Tibial nerve (tissue), 4 donors: Measurements from ENCODE around the gene RPS6KA3. TPM values are rescaled to one million over a fixed set of nuclear protein-coding genes. Genes with fewer than 3 reads are reported as not detected.

Source experiments
- DNase-seq, 2 donors: peaks; one replicate each; pipeline ENCODE4 v3.0.0-alpha.2; 2019; ENCODE audit warnings: low spot score in 2 of 2
- H3K27ac ChIP-seq, 4 donors: fragments of 200-600 bp; sonication (generic) in 3 of 4; one replicate each; pipeline ENCODE4 v1.5.1; 2017 to 2019; ENCODE audit warnings: mild to moderate bottlenecking in 1 of 4
- H3K27me3 ChIP-seq, 2 donors: fragments of 200-600 bp; sonication (generic) in 1 of 2; one replicate each; pipeline versions ENCODE4 v1.5.1 to v1.6.0; 2017 to 2019
- H3K36me3 ChIP-seq, 3 donors: fragments of 200-600 bp; sonication (generic); one replicate each; pipeline ENCODE4 v1.5.1; 2018 to 2019
- H3K4me1 ChIP-seq, 4 donors: fragments of 200-600 bp; sonication (generic) in 3 of 4; one replicate each; pipeline ENCODE4 v1.5.1; 2017 to 2019
- H3K4me3 ChIP-seq, 4 donors: fragments of 200-600 bp; sonication (generic) in 3 of 4; one replicate each; pipeline ENCODE4 v1.5.1; 2017 to 2019; ENCODE audit warnings: mild to moderate bottlenecking in 1 of 4, moderate library complexity in 1 of 4
- H3K9me3 ChIP-seq, 4 donors: fragments of 200-600 bp; sonication (generic) in 3 of 4; one replicate each; pipeline ENCODE4 v1.5.1; 2017 to 2019
- EP300 ChIP-seq, 2 donors: sonication (generic); formaldehyde crosslinking; IDR thresholded peaks; one replicate each; pipeline ENCODE4 v1.6.1; 2017; ENCODE audit warnings: antibody characterized with exemption in 2 of 2, mild to moderate bottlenecking in 1 of 2
- POLR2A ChIP-seq, 2 donors: fragments of 450-650 bp; IDR thresholded peaks; one replicate each; pipeline ENCODE4 v1.6.1; 2017; ENCODE audit warnings: antibody characterized with exemption in 2 of 2, mild to moderate bottlenecking in 2 of 2, moderate library complexity in 2 of 2
- WGBS, 2 donors: methylation state at CpG; one replicate each; pipeline ENCODE4 v1.1.5; 2018; 5-methylcytosine and 5-hydroxymethylcytosine counted together
- total RNA-seq, 4 donors: library from RNA; depleted of rRNA; stranded (reverse); fragments of >200 nt; gene quantifications; one replicate each; pipeline ENCODE4 v1.1.0, GENCODE V29; 2016
- TF ChIP-seq, protein P1 (sequence below), 5 experiments: fragments of 200-600 bp in 3 of 5; fragments of 450-650 bp in 2 of 5; sonication (generic) in 3 of 5; IDR thresholded peaks; one replicate each; pipeline ENCODE4 v1.5.1; 2016 to 2019; ENCODE audit warnings: antibody characterized with exemption in 5 of 5, mild to moderate bottlenecking in 3 of 5, moderate library complexity in 2 of 5

The RPS6KA3 gene
- total RNA-seq, 4 donors from 2014 or later = 22.0 to 33.9 (median 32.6) TPM

DNA sequence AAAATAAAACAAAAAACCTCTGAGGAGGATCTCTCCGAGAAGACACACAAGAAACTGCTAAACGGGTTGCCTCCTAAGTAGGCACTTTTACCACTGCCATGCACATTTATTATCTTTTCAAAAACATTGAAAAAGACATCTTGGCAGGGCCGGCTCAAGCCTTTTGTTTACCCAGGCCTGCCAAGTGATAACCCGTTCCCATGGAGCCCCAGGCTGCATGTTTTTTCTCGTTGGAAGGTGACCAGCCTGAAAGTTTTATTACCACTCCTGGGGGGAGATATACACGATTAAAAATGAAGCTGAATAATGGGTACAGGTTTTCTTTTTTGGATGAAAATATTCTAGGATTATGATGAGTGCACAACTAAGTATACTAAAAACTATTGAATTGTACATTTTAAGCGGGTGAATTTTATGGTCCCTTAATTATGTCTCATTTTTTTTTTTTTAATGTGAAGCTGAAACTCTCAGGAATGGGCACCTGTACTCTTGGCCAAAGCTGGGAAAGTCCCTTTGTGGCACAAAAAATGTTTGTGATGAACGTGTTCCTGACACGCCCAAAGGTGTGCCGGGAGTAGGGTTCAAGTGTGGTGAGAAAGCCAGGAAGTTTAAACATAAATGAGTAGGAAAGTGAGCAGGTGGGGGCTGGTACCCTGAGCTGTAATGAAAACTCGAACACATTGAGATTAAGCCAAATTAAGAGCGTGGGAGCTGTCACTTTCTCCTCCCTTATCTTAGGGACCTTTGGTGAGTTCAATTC is 148.5 kb downstream of the RPS6KA3 start:
- 64 to 68% methylated on average over 12 of the region's 12 CpGs for WGBS, 2 donors
- H3K27me3 ChIP-seq = peaks cover 0 to 28% of the 10 kb centered on the region in 2 donors
- TF ChIP-seq, protein P1, sequence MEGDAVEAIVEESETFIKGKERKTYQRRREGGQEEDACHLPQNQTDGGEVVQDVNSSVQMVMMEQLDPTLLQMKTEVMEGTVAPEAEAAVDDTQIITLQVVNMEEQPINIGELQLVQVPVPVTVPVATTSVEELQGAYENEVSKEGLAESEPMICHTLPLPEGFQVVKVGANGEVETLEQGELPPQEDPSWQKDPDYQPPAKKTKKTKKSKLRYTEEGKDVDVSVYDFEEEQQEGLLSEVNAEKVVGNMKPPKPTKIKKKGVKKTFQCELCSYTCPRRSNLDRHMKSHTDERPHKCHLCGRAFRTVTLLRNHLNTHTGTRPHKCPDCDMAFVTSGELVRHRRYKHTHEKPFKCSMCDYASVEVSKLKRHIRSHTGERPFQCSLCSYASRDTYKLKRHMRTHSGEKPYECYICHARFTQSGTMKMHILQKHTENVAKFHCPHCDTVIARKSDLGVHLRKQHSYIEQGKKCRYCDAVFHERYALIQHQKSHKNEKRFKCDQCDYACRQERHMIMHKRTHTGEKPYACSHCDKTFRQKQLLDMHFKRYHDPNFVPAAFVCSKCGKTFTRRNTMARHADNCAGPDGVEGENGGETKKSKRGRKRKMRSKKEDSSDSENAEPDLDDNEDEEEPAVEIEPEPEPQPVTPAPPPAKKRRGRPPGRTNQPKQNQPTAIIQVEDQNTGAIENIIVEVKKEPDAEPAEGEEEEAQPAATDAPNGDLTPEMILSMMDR (IDR thresholded peaks at IDR 0.05) = no peak
- TF ChIP-seq POLR2A (IDR thresholded peaks at IDR 0.05) (no peak), EP300 (IDR thresholded peaks at IDR 0.05) (no peak)
- H3K4me1 ChIP-seq = peaks cover 0 to 12% (median 0%) of the 10 kb centered on the region in 4 donors
- no peaks in the 10 kb centered on the region for H3K9me3 ChIP-seq
- DNase-seq = no peak
- H3K27ac ChIP-seq = no peak overlapping the region
- H3K4me3 ChIP-seq = no peak overlapping the region
- no peaks in the 10 kb centered on the region for H3K36me3 ChIP-seq

DNA sequence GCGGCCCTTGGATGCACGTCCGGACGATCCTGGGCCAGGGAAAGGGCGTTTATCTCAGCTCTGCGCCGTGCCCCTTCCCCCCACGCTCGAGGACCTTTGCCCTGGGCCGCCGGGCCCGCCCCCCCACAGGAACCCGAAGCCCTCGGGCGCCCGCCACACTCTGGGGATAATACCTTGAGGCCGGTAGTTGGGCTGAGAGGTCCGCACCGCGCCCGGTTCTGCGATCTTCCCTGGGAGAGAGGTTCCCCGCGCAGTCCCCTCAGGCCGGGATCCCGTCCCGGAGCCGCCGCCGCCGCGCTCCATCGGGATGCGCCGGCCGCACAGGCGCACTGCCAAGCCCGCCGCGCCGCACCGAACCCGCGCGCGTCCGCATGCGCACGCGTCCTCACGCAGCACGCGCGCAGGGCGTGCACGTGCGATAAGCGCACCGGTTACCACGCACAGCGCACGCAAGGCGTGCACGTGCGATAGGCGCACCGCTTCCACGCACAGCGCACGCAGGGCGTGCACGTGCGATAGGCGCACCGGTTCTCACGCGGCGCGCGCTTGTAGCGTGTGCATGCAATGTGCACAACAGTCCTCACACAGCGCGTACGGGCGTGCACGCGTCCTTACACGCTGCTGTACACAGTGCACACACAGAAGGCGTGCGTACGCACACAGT is 150.0 kb downstream of the RPS6KA3 start, which contains the start of gene MAP7D2:
MAP7D2 (minus strand) TSS at position 331 of the 664 bp plus-strand sequence; CDS start at position 303, 28 bp downstream.
- TF ChIP-seq, protein P1 (IDR thresholded peaks at IDR 0.05) = no peak
- TF ChIP-seq POLR2A (IDR thresholded peaks at IDR 0.05) (no peak), EP300 (IDR thresholded peaks at IDR 0.05) (no peak)
- 60% methylated on average over 58 of the region's 91 CpGs; no CpG with 5 or more reads in 1 of the 2 donors for WGBS, 2 donors
- Histone ChIP-seq H3K9me3 (no peaks in the 10 kb centered on the region), H3K4me3 (peak within 1 kb of the TSS in 2 of 4 donors; percentile 9 to 37), H3K27ac (no peak within 1 kb of the TSS), H3K27me3 (peaks cover 0 to 28% of the 10 kb centered on the region in 2 donors), H3K36me3 (no peaks in the 10 kb centered on the region), H3K4me1 (peaks cover 0 to 12% (median 0%) of the 10 kb centered on the region in 4 donors)
- DNase-seq = no peak

DNA sequence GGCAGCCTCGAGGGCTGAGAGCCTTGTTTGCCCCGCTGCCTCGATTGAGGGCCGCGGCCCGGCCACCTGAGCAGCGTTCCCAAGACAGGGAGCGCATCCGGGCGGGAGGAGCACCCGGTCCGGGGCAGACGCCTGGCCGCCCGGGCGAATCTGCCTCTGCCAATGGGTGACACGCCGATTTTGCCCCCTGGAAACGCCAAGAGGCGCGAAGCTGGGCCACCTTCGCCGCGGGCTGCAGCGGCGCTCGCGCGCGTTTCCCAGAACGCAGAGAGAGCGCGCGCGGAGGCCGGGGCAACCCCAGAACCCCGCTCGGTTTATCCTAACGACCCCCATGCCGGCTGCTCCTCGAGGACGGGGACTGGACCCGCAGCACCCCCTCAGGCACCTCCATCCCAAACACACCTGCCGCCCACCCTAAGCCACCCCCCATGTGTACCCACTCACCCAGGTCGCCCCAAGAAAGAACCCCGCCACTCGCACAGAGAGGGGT is 150.6 kb downstream of the RPS6KA3 start:
- no peaks in the 10 kb centered on the region for H3K9me3 ChIP-seq
- H3K36me3 ChIP-seq = no peaks in the 10 kb centered on the region
- DNase-seq = no peak
- peaks cover 0 to 28% of the 10 kb centered on the region in 2 donors for H3K27me3 ChIP-seq
- peak overlapping the region in 2 of 4 donors; percentile 9 to 37 for H3K4me3 ChIP-seq
- peaks cover 0 to 12% (median 0%) of the 10 kb centered on the region in 4 donors for H3K4me1 ChIP-seq
- 3 to 19% methylated on average over 6 to 34 of the region's 47 CpGs for WGBS, 2 donors
- TF ChIP-seq POLR2A (IDR thresholded peaks at IDR 0.05) = no peak
- TF ChIP-seq EP300 (IDR thresholded peaks at IDR 0.05) = no peak
- TF ChIP-seq, protein P1 (IDR thresholded peaks at IDR 0.05) = no peak
- no peak overlapping the region for H3K27ac ChIP-seq

DNA sequence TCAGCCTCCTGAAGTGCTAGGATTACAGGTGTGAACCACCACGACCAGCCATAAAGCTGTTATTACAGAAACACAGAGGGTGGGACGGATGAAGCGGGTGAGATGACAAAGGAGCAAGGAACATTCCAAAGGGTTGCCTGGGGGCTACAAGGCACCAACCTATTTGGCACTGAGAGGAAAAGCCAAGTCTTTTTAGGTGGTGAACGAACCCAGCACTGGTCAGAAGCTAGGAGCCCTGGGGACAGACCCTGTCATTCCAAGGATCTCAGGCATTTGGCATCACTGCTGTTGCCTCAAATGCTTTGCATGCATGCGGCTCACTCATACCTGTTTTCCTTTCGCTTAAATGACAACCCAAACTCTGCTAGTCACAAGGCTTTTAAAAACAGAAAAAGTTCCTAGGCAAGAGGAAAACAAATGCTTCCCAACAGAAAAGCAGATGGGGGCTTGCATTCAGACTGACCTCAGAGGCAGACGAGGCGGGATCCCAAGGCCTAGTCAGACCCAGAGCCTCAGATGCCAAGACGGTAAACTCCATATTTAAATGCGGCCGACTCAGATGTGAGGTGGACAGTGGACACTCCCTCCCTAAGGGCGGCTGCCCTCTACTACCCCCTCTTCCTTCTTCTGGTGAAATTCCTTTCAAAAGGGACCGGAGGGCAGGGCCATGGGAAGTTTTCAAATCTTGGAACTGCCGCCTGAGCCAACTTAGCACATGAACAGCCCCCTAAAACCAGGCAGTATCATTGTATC is 154.5 kb downstream of the RPS6KA3 start:
- no peak overlapping the region for H3K4me3 ChIP-seq
- no peak overlapping the region for H3K27ac ChIP-seq
- H3K27me3 ChIP-seq = peaks cover 0 to 23% of the 10 kb centered on the region in 2 donors
- DNase-seq = no peak
- TF ChIP-seq EP300 (IDR thresholded peaks at IDR 0.05) (no peak), POLR2A (IDR thresholded peaks at IDR 0.05) (no peak)
- TF ChIP-seq, protein P1 (IDR thresholded peaks at IDR 0.05) = no peak
- 84 to 87% methylated on average over 14 of the region's 14 CpGs for WGBS, 2 donors
- no peaks in the 10 kb centered on the region for H3K9me3 ChIP-seq
- no peaks in the 10 kb centered on the region for H3K36me3 ChIP-seq
- peaks cover 0 to 12% (median 0%) of the 10 kb centered on the region in 4 donors for H3K4me1 ChIP-seq
